Dendritic cell treated with granulocyte-macrophage colony-stimulating factor and Interleukin-4, amounts not matched to agents 40 ng/mL and 50 ng/mL, for 4 days (primary cell): ENCODE measurements around the gene TC2N.
A peak's percentile ranks its signal among the peaks of the same experiment; 100 is the strongest.
"Not testable (repeated sequence)": the region's sequence is repeated elsewhere in the genome, so short reads cannot be mapped to it uniquely, and the experiment has no call there.

Experiments
- H3K27ac Mint-ChIP-seq: one replicate; pipeline ENCODE4 v1.8.0; 2022; ENCODE audit warnings: mild to moderate bottlenecking, mixed read lengths
- H3K27me3 Mint-ChIP-seq: one replicate; pipeline ENCODE4 v1.8.0; 2022; ENCODE audit warnings: mild to moderate bottlenecking, mixed read lengths
- H3K36me3 Mint-ChIP-seq: one replicate; pipeline ENCODE4 v1.8.0; 2022; ENCODE audit warnings: low read depth, mixed read lengths
- H3K4me1 Mint-ChIP-seq: one replicate; pipeline ENCODE4 v1.8.0; 2022; ENCODE audit warnings: low read depth, mixed read lengths
- H3K4me3 Mint-ChIP-seq: one replicate; pipeline ENCODE4 v1.8.0; 2022; ENCODE audit warnings: mild to moderate bottlenecking, moderate library complexity, mixed read lengths
- H3K9me3 Mint-ChIP-seq: one replicate; pipeline ENCODE4 v1.8.0; 2022; ENCODE audit warnings: mixed read lengths
- intact Hi-C: fragments of 100-400 bp; cut with micrococcal nuclease; formaldehyde crosslinking; loops from one replicate; pipeline ENCODE4 v1.15.0; 2022

TC2N gene

DNA sequence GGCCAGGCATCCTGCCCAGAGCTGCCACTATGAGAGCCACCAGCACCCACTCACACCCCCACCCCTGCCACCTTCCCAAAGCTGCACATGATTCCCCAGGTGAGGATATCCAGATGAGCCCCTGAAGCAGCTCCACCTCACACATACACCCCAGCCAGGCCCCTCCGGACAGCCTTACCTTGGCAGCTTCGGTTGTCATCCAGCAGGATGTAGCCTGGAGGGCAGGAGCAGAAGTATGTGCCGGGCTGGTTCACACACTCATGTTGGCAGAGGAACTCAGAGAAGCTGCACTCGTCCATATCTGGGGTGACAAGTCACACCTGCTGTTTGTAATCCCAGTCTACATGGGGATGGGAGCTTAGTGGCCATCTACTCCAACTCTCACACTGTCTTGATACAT lies 15.4 kb upstream of the TC2N start:
- H3K9me3 Mint-ChIP-seq, result no peaks in the 10 kb centered on the region
- no peak overlapping the region for H3K4me3 Mint-ChIP-seq
- H3K27me3 Mint-ChIP-seq, result no peaks in the 10 kb centered on the region
- H3K27ac Mint-ChIP-seq, result no peak overlapping the region
- H3K36me3 Mint-ChIP-seq, result no peaks in the 10 kb centered on the region
- intact Hi-C loops, result no loop called here
- no peaks in the 10 kb centered on the region for H3K4me1 Mint-ChIP-seq

GRCh38 chr14:91882369-91882768 lies 15.0 kb upstream of the TC2N start:
- Mint-ChIP-seq H3K4me1 (peaks cover 3% of the 10 kb centered on the region), H3K27ac (no peak overlapping the region), H3K4me3 (no peak overlapping the region), H3K9me3 (no peaks in the 10 kb centered on the region), H3K27me3 (no peaks in the 10 kb centered on the region), H3K36me3 (no peaks in the 10 kb centered on the region)
- intact Hi-C loops, result no loop called here

GRCh38 chr14:91879196-91879595 lies 11.9 kb upstream of the TC2N start:
- Mint-ChIP-seq H3K4me3 (no peak overlapping the region), H3K4me1 (peaks cover 7% of the 10 kb centered on the region), H3K27ac (no peak overlapping the region), H3K36me3 (no peaks in the 10 kb centered on the region), H3K27me3 (no peaks in the 10 kb centered on the region), H3K9me3 (no peaks in the 10 kb centered on the region)
- intact Hi-C loops, result no loop called here

- H3K4me1 Mint-ChIP-seq, result peaks cover 16% of the 10 kb centered on the region
- H3K27me3 Mint-ChIP-seq, result peaks cover 4% of the 10 kb centered on the region
- no peaks in the 10 kb centered on the region for H3K9me3 Mint-ChIP-seq
- H3K4me3 Mint-ChIP-seq, result no peak overlapping the region
- intact Hi-C loops, result no loop called here
- H3K36me3 Mint-ChIP-seq, result no peaks in the 10 kb centered on the region
- no peak overlapping the region for H3K27ac Mint-ChIP-seq
Observed at GRCh38 chr14:91878274-91878673, 10.9 kb upstream of the TC2N start.

DNA sequence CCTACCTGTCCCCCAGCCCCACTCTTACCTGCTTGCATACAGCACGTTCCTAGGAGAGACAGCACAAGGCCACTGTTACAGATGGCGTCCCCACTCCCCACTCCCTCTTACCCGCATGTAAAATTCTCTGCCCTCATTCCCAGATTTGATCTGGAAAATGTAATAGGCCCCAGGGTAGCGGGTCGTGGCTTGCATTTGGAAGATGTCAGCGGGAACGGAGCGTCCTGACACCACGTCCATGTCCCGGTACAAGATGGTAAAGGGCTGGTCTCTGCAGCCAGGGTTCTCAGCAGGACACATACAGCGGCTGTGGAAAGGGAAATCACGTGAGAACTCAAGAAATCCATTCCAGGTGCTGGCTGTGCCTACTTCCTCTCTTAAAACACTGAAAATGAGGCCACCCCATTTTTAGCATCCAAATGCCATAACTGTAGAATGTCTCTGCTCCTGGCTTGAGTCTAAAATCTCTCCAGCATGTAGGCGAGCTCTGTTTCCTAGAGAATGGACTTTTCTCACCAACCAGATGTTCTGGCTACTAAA lies 10.1 kb upstream of the TC2N start:
- no peaks in the 10 kb centered on the region for H3K36me3 Mint-ChIP-seq
- H3K27me3 Mint-ChIP-seq, result peaks cover 5% of the 10 kb centered on the region
- H3K4me3 Mint-ChIP-seq, result no peak overlapping the region
- H3K4me1 Mint-ChIP-seq, result peaks cover 25% of the 10 kb centered on the region
- H3K27ac Mint-ChIP-seq, result no peak overlapping the region
- H3K9me3 Mint-ChIP-seq, result no peaks in the 10 kb centered on the region
- intact Hi-C loops, result no loop called here

GRCh38 chr14:91876492-91876891 lies 9.2 kb upstream of the TC2N start:
- H3K9me3 Mint-ChIP-seq, result no peaks in the 10 kb centered on the region
- no peak overlapping the region for H3K27ac Mint-ChIP-seq
- no peak overlapping the region for H3K4me3 Mint-ChIP-seq
- H3K36me3 Mint-ChIP-seq, result no peaks in the 10 kb centered on the region
- intact Hi-C loops, result no loop called here
- H3K27me3 Mint-ChIP-seq, result peaks cover 5% of the 10 kb centered on the region
- peaks cover 32% of the 10 kb centered on the region for H3K4me1 Mint-ChIP-seq

GRCh38 chr14:91875525-91876286 lies 8.4 kb upstream of the TC2N start:
- Mint-ChIP-seq H3K36me3 (no peaks in the 10 kb centered on the region), H3K9me3 (no peaks in the 10 kb centered on the region), H3K27ac (no peak overlapping the region), H3K27me3 (peaks cover 5% of the 10 kb centered on the region), H3K4me3 (no peak overlapping the region), H3K4me1 (peaks cover 32% of the 10 kb centered on the region)
- intact Hi-C loops, result no loop called here

- H3K36me3 Mint-ChIP-seq, result no peaks in the 10 kb centered on the region
- H3K4me3 Mint-ChIP-seq, result no peak overlapping the region
- no peak overlapping the region for H3K27ac Mint-ChIP-seq
Observed at GRCh38 chr14:91873471-91874415, 6.4 kb upstream of the TC2N start.

DNA sequence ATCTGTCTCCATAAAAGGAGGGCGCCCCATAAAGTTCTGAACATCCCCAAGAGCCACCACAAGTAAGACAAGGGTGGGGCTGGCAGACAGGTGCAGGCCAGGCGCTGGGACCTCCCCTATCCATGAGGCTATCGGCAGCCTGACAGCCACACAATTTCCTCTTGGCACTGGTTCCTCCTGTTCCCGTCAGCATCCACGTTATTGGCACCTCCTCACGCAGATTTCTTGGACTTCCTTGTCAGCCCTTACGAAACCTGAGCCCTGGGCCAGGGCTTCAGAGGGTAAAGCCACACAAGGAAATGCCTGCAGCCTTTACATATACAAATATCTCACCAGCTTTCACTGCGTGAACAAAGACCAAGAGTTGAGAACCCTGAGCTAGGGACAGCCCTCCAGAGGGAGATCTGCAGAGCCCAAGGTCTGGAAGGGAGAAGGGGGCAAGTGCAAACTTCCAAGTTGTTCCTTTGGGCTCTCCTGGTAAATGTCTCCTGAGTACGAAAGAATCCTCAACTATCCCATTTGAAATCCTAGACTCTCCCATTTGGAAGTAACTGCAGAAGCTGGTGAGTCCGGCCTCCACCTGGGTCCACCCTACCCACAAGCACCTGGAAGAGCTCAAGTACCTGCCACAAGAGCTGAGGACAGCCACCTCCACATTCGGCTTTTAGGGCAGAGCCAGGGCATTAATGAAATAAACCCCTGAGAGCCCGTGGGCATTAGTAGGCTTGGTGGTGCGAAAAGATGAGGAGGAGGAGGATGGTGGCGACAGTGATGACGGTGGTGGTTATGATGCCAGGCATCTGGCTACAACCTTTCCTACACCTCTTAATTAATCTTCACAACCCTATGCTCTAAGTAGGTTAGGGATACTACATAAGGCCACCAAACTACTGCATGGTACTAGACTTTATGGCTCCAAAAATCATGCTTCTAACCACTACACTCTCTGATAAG lies 5.5 kb upstream of the TC2N start:
- Mint-ChIP-seq H3K4me1 (peaks cover 32% of the 10 kb centered on the region), H3K27ac (peak overlapping the region; percentile 49), H3K36me3 (no peaks in the 10 kb centered on the region), H3K27me3 (peaks cover 5% of the 10 kb centered on the region), H3K4me3 (peak overlapping the region; percentile 39), H3K9me3 (no peaks in the 10 kb centered on the region)
- intact Hi-C loops, result no loop called here

More at GRCh38 chr14:91873471-91874415, 6.4 kb upstream of the TC2N start:
- Mint-ChIP-seq H3K4me1 (peaks cover 32% of the 10 kb centered on the region), H3K9me3 (no peaks in the 10 kb centered on the region), H3K27me3 (peaks cover 5% of the 10 kb centered on the region)
- intact Hi-C loops, result no loop called here

- Mint-ChIP-seq H3K4me3 (peak overlapping the region; percentile 39), H3K27me3 (peaks cover 5% of the 10 kb centered on the region), H3K27ac (peak overlapping the region; percentile 49), H3K4me1 (peaks cover 25% of the 10 kb centered on the region), H3K36me3 (no peaks in the 10 kb centered on the region), H3K9me3 (no peaks in the 10 kb centered on the region)
- intact Hi-C loops, result no loop called here
Observed at GRCh38 chr14:91872011-91872501, 4.7 kb upstream of the TC2N start.

DNA sequence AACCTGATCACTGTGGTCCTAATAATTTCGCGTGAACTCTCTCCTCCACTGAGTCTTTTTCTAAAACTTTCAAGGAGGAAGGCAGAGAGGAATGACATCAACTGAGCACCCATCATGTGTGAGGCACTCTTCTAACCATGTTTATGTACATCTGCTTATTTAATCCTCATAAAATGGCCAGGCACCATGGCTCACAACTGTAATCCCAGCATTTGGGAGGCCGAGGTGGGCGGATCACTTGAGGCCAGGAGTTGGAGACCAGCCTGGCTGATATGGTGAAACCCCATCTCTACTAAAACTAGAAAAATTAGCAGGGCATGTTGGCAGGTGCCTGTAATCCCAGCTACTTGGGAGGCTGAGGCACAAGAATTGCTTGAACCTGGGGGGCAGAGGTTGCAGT lies 4.1 kb upstream of the TC2N start:
- H3K27ac Mint-ChIP-seq, H3K36me3 Mint-ChIP-seq, H3K4me3 Mint-ChIP-seq, H3K9me3 Mint-ChIP-seq, H3K27me3 Mint-ChIP-seq, intact Hi-C loops: not testable (repeated sequence)
- H3K4me1 Mint-ChIP-seq, result peaks cover 24% of the 10 kb centered on the region

DNA sequence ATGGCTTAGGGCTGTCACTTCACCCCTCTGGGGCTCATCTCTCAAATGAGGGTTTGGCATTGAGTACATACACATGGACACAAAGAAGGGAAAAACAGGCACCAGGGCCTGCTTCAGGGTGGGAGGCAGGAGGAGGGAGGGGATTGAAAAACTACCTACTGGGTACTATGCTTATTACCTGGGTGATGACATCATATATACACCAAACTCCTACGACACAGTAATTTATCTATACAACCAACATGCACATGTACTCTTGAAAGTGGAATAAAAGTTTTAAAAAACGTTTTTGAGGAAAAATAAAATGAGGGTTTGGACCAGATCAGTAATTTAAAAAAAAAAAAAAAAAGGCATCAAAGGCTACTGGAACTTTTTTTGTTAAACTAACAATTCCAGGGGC lies 3.6 kb upstream of the TC2N start:
- H3K36me3 Mint-ChIP-seq, result no peaks in the 10 kb centered on the region
- intact Hi-C loops, result no loop called here
- peaks cover 24% of the 10 kb centered on the region for H3K4me1 Mint-ChIP-seq
- no peaks in the 10 kb centered on the region for H3K9me3 Mint-ChIP-seq
- H3K4me3 Mint-ChIP-seq, result no peak overlapping the region
- peaks cover 5% of the 10 kb centered on the region for H3K27me3 Mint-ChIP-seq
- H3K27ac Mint-ChIP-seq, result no peak overlapping the region

DNA sequence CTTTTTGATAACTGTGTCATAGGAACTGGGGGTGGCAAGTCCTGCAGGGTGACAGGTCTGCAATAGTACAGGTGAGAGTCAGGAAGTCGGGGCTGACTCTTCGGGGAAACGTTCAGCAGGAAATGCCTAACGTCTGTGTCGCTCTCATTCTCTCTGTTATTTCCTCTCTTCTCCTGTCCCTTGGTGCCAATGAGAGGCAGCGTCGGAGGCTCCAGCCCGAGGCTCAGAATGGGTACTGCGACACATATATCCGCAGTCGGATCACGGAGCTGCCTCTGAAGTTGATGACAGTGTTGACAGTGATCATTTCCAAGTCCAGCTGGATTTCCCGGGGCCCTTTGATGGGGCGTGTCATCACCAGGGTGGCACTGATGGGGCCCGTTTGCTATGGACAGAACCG lies 2.7 kb upstream of the TC2N start:
- intact Hi-C loops, result no loop called here
- H3K27me3 Mint-ChIP-seq, result peaks cover 5% of the 10 kb centered on the region

More for the DNA sequence above, 2.7 kb upstream of the TC2N start:
- no peak overlapping the region for H3K4me3 Mint-ChIP-seq
- no peaks in the 10 kb centered on the region for H3K9me3 Mint-ChIP-seq
- no peaks in the 10 kb centered on the region for H3K36me3 Mint-ChIP-seq
- no peak overlapping the region for H3K27ac Mint-ChIP-seq
- H3K4me1 Mint-ChIP-seq, result peaks cover 24% of the 10 kb centered on the region
